Karpas-422 (cell line): Measurements from ENCODE around the gene RAI1. TPM values are rescaled to one million over a fixed set of nuclear protein-coding genes. Genes with fewer than 3 reads are reported as not detected.
A peak's percentile ranks its signal among the peaks of the same experiment; 100 is the strongest.

Source experiments
- DNase-seq: peaks from one replicate; pipeline ENCODE4 v3.0.0-alpha.2; 2015
- H2AFZ ChIP-seq: fragments of 200-600 bp; sonication (generic); 2 replicates; pipeline ENCODE4 v1.6.1; 2014; ENCODE audit warnings: antibody characterized with exemption, low read length, mixed read lengths
- H3K27ac ChIP-seq: fragments of 200-600 bp; sonication (generic); 2 replicates; pipeline ENCODE4 v1.5.1; 2014; ENCODE audit warnings: mild to moderate bottlenecking, low read length, moderate library complexity
- H3K27me3 ChIP-seq: fragments of 200-600 bp; sonication (generic); 2 replicates; pipeline ENCODE4 v1.6.1; 2014; ENCODE audit warnings: low read length, mixed read lengths
- H3K36me3 ChIP-seq: fragments of 200-600 bp; sonication (generic); 2 replicates; pipeline ENCODE4 v1.6.1; 2014; ENCODE audit warnings: low read length, mixed read lengths; ENCODE audit not compliant: insufficient read depth
- H3K4me1 ChIP-seq: fragments of 200-600 bp; sonication (generic); 2 replicates; pipeline ENCODE4 v1.6.1; 2014; ENCODE audit warnings: mild to moderate bottlenecking, low read length, mixed read lengths
- H3K4me2 ChIP-seq: fragments of 200-600 bp; sonication (generic); 2 replicates; pipeline ENCODE4 v1.6.1; 2014; ENCODE audit warnings: low read length, low read depth, mild to moderate bottlenecking; ENCODE audit not compliant: poor library complexity, severe bottlenecking
- H3K4me3 ChIP-seq: fragments of 200-600 bp; sonication (generic); 2 replicates; pipeline ENCODE4 v1.5.1; 2014; ENCODE audit warnings: mild to moderate bottlenecking, antibody characterized with exemption, low read length, mixed read lengths
- H3K79me2 ChIP-seq: fragments of 200-600 bp; sonication (generic); 2 replicates; pipeline ENCODE4 v1.6.1; 2014; ENCODE audit warnings: mild to moderate bottlenecking, low read length, mixed read lengths
- H3K9ac ChIP-seq: fragments of 200-600 bp; sonication (generic); 2 replicates; pipeline ENCODE4 v1.6.0; 2014; ENCODE audit warnings: low read length
- H3K9me2 ChIP-seq: fragments of 200-600 bp; sonication (generic), shearing (Covaris generic); replicated peaks from 2 replicates; pipeline ENCODE4 v1.6.0; 2014; ENCODE audit warnings: mild to moderate bottlenecking, low read length, moderate library complexity; ENCODE audit not compliant: insufficient read depth
- H3K9me3 ChIP-seq: fragments of 300-700, 200-600 bp; sonication (generic); 2 replicates; pipeline ENCODE4 v1.6.1; 2014; ENCODE audit warnings: low read length, mixed read lengths
- H4K20me1 ChIP-seq: fragments of 200-600 bp; sonication (generic); 2 replicates; pipeline ENCODE4 v1.6.1; 2014; ENCODE audit warnings: mild to moderate bottlenecking, antibody characterized with exemption, low read length, low read depth; ENCODE audit not compliant: insufficient read depth
- total RNA-seq: library from RNA; depleted of rRNA; stranded (reverse); fragments of >200 nt; shearing (Covaris generic); gene quantifications from 2 replicates; pipeline ENCODE4 v1.2.3, GENCODE V29; 2014; ENCODE audit warnings: low replicate concordance

RAI1 gene
- total RNA-seq, 1 experiment from 2014 or later, result 18.2 TPM

GRCh38 chr17:17763734-17764133, 82.5 kb downstream of the RAI1 start:
- Histone ChIP-seq H3K4me2 (peak overlapping the region; percentile 9), H3K27ac (peak overlapping the region; percentile 99), H3K4me1 (peaks cover 61% of the 10 kb centered on the region)

GRCh38 chr17:17765359-17766076, 84.3 kb downstream of the RAI1 start:
- Histone ChIP-seq H3K9me3 (no peaks in the 10 kb centered on the region), H3K4me3 (peak overlapping the region; percentile 59), H3K36me3 (no peaks in the 10 kb centered on the region), H3K4me2 (peak overlapping the region; percentile 81), H3K27me3 (no peaks in the 10 kb centered on the region), H2AFZ (no peak overlapping the region), H4K20me1 (no peaks in the 10 kb centered on the region), H3K4me1 (peaks cover 79% of the 10 kb centered on the region), H3K27ac (peak overlapping the region; percentile 99), H3K79me2 (peaks cover 52% of the 10 kb centered on the region), H3K9ac (peak overlapping the region; percentile 95), H3K9me2 (no peaks in the 10 kb centered on the region)
- DNase-seq, result peak; percentile 81

More at GRCh38 chr17:17763734-17764133, 82.5 kb downstream of the RAI1 start:
- Histone ChIP-seq H3K79me2 (peaks cover 53% of the 10 kb centered on the region), H3K9me2 (no peaks in the 10 kb centered on the region), H3K36me3 (no peaks in the 10 kb centered on the region), H3K4me3 (no peak overlapping the region), H4K20me1 (no peaks in the 10 kb centered on the region), H3K9ac (peak overlapping the region; percentile 1), H2AFZ (no peak overlapping the region), H3K9me3 (no peaks in the 10 kb centered on the region), H3K27me3 (no peaks in the 10 kb centered on the region)
- DNase-seq, result no peak

- Histone ChIP-seq H3K36me3 (no peaks in the 10 kb centered on the region), H4K20me1 (no peaks in the 10 kb centered on the region), H3K4me3 (peak overlapping the region; percentile 62), H3K4me2 (peak overlapping the region; percentile 81), H3K79me2 (peaks cover 51% of the 10 kb centered on the region), H3K9me2 (no peaks in the 10 kb centered on the region), H3K27me3 (no peaks in the 10 kb centered on the region), H3K27ac (peak overlapping the region; percentile 99), H3K9me3 (no peaks in the 10 kb centered on the region), H3K4me1 (peaks cover 86% of the 10 kb centered on the region), H2AFZ (no peak overlapping the region), H3K9ac (peak overlapping the region; percentile 95)
- peak; percentile 97 for DNase-seq
These were observed 85.0 kb downstream of the RAI1 start for GRCh38 chr17:17766077-17766743.

GRCh38 chr17:17766744-17767120, 85.5 kb downstream of the RAI1 start:
- H3K9me3 ChIP-seq, result no peaks in the 10 kb centered on the region
- peak overlapping the region; percentile 62 for H3K4me3 ChIP-seq
- no peak for DNase-seq
- no peaks in the 10 kb centered on the region for H3K36me3 ChIP-seq
- peaks cover 51% of the 10 kb centered on the region for H3K79me2 ChIP-seq
- H3K27me3 ChIP-seq, result no peaks in the 10 kb centered on the region
- H4K20me1 ChIP-seq, result no peaks in the 10 kb centered on the region
- no peaks in the 10 kb centered on the region for H3K9me2 ChIP-seq
- H3K27ac ChIP-seq, result peak overlapping the region; percentile 99
- H2AFZ ChIP-seq, result no peak overlapping the region
- peaks cover 91% of the 10 kb centered on the region for H3K4me1 ChIP-seq
- H3K4me2 ChIP-seq, result peak overlapping the region; percentile 81
- H3K9ac ChIP-seq, result peak overlapping the region; percentile 95

- H2AFZ ChIP-seq, result no peak overlapping the region
- H3K9me3 ChIP-seq, result no peaks in the 10 kb centered on the region
- H3K9ac ChIP-seq, result peak overlapping the region; percentile 95
- H3K79me2 ChIP-seq, result peaks cover 51% of the 10 kb centered on the region
- no peaks in the 10 kb centered on the region for H3K27me3 ChIP-seq
- H3K9me2 ChIP-seq, result no peaks in the 10 kb centered on the region
- no peaks in the 10 kb centered on the region for H4K20me1 ChIP-seq
- peak; percentile 67 for DNase-seq
- H3K4me2 ChIP-seq, result peak overlapping the region; percentile 81
- no peaks in the 10 kb centered on the region for H3K36me3 ChIP-seq
- peaks cover 97% of the 10 kb centered on the region for H3K4me1 ChIP-seq
- H3K27ac ChIP-seq, result peak overlapping the region; percentile 99
- H3K4me3 ChIP-seq, result peak overlapping the region; percentile 62
These were observed 86.1 kb downstream of the RAI1 start for GRCh38 chr17:17767154-17767869.

- peaks cover 49% of the 10 kb centered on the region for H3K79me2 ChIP-seq
These were observed 86.7 kb downstream of the RAI1 start for GRCh38 chr17:17767887-17768418.

GRCh38 chr17:17768424-17769088, 87.3 kb downstream of the RAI1 start:
- no peak overlapping the region for H2AFZ ChIP-seq
- no peaks in the 10 kb centered on the region for H3K9me2 ChIP-seq
- H3K79me2 ChIP-seq, result peaks cover 50% of the 10 kb centered on the region
- H3K9me3 ChIP-seq, result no peaks in the 10 kb centered on the region
- DNase-seq, result no peak
- H3K27me3 ChIP-seq, result no peaks in the 10 kb centered on the region
- peak overlapping the region; percentile 62 for H3K4me3 ChIP-seq
- no peaks in the 10 kb centered on the region for H4K20me1 ChIP-seq
- H3K36me3 ChIP-seq, result no peaks in the 10 kb centered on the region
- peak overlapping the region; percentile 81 for H3K4me2 ChIP-seq
- peaks cover 98% of the 10 kb centered on the region for H3K4me1 ChIP-seq
- peak overlapping the region; percentile 95 for H3K9ac ChIP-seq
- peak overlapping the region; percentile 99 for H3K27ac ChIP-seq

More at GRCh38 chr17:17767887-17768418, 86.7 kb downstream of the RAI1 start:
- H3K4me2 ChIP-seq, result peak overlapping the region; percentile 81
- peaks cover 98% of the 10 kb centered on the region for H3K4me1 ChIP-seq
- peak; percentile 95 for DNase-seq
- no peaks in the 10 kb centered on the region for H3K9me2 ChIP-seq
- no peaks in the 10 kb centered on the region for H3K27me3 ChIP-seq
- peak overlapping the region; percentile 62 for H3K4me3 ChIP-seq
- no peaks in the 10 kb centered on the region for H3K36me3 ChIP-seq
- no peaks in the 10 kb centered on the region for H3K9me3 ChIP-seq
- H2AFZ ChIP-seq, result no peak overlapping the region
- H4K20me1 ChIP-seq, result no peaks in the 10 kb centered on the region
- H3K9ac ChIP-seq, result peak overlapping the region; percentile 95
- H3K27ac ChIP-seq, result peak overlapping the region; percentile 99
